ENCODE results near the gene LCOR.
A peak's percentile ranks its signal among the peaks of the same experiment; 100 is the strongest.

LCOR gene

GRCh38 chr10:97034958-97035769 lies 203.1 kb downstream of the LCOR start:
- H3K4ac ChIP-seq (ENCODE audit: low read depth in 1 of 2, low read length in 2 of 2): no peak overlapping the region
- H3K23ac ChIP-seq (ENCODE audit: low read length in 2 of 2): no peak overlapping the region
- H2AK5ac ChIP-seq (ENCODE audit: low read length, severe bottlenecking): no peak overlapping the region
- H2BK15ac ChIP-seq (ENCODE audit: low read depth, poor library complexity, severe bottlenecking): no peak overlapping the region
- no peak for DNase-seq
- H3K36me3 ChIP-seq (ENCODE audit: control insufficient read depth in 1 of 2, insufficient read depth in 2 of 2, low read depth in 1 of 2, low read length in 2 of 2): no peaks in the 10 kb centered on the region
- no peak overlapping the region for H3K9ac ChIP-seq (ENCODE audit: low read length)
- H2BK120ac ChIP-seq (ENCODE audit: low read depth, low read length): no peak overlapping the region
- no peak overlapping the region for H3K27ac ChIP-seq (ENCODE audit: low read length, poor library complexity, severe bottlenecking)
- H2BK5ac ChIP-seq (ENCODE audit: low read depth, low read length, poor library complexity, severe bottlenecking): no peak overlapping the region
- H3K4me1 ChIP-seq (ENCODE audit: control insufficient read depth, insufficient read depth, low read depth, low read length): peaks cover 9% of the 10 kb centered on the region
- no peak overlapping the region for H4K8ac ChIP-seq (ENCODE audit: low read length)
- no peak overlapping the region for H3K4me2 ChIP-seq (ENCODE audit: low read length, poor library complexity, severe bottlenecking)
- H2AFZ ChIP-seq (ENCODE audit: low read depth, low read length): no peak overlapping the region
- H3K9me3 ChIP-seq (ENCODE audit: control insufficient read depth, low read length): no peaks in the 10 kb centered on the region
- H4K91ac ChIP-seq (ENCODE audit: low read length): no peak overlapping the region
- H2BK12ac ChIP-seq (ENCODE audit: low read length in 2 of 2): no peak overlapping the region
- no peaks in the 10 kb centered on the region for H3K79me1 ChIP-seq (replicated peaks; ENCODE audit: low read length, poor library complexity, severe bottlenecking)
- 89% methylated on average over 18 of the region's 18 CpGs for WGBS
- H3K27me3 ChIP-seq (ENCODE audit: control insufficient read depth in 1 of 2, insufficient read depth in 1 of 2, low read length in 2 of 2): peaks cover 42 to 47% of the 10 kb centered on the region in 2 experiments
- H3K18ac ChIP-seq (ENCODE audit: low read depth in 1 of 2, low read length in 2 of 2): no peak overlapping the region
- H3K4me3 ChIP-seq (ENCODE audit: insufficient read depth in 1 of 2, low read depth in 1 of 2, low read length in 2 of 2): no peak overlapping the region
- no peak overlapping the region for H3K14ac ChIP-seq (ENCODE audit: low read length in 2 of 2)

- Histone ChIP-seq H2BK12ac (ENCODE audit: low read length in 2 of 2) (no peak overlapping the region), H3K4me2 (ENCODE audit: low read length, poor library complexity, severe bottlenecking) (peak overlapping the region; percentile 48), H2BK120ac (ENCODE audit: low read depth, low read length) (no peak overlapping the region), H3K4me1 (ENCODE audit: control insufficient read depth, insufficient read depth, low read depth, low read length) (peaks cover 9% of the 10 kb centered on the region), H2AFZ (ENCODE audit: low read depth, low read length) (no peak overlapping the region), H2BK5ac (ENCODE audit: low read depth, low read length, poor library complexity, severe bottlenecking) (no peak overlapping the region), H3K23ac (ENCODE audit: low read length in 2 of 2) (no peak overlapping the region), H3K79me1 (replicated peaks; ENCODE audit: low read length, poor library complexity, severe bottlenecking) (no peaks in the 10 kb centered on the region), H3K27me3 (ENCODE audit: control insufficient read depth in 1 of 2, insufficient read depth in 1 of 2, low read length in 2 of 2) (peaks cover 28 to 30% of the 10 kb centered on the region in 2 experiments), H3K9ac (ENCODE audit: low read length) (peak overlapping the region; percentile 30), H3K9me3 (ENCODE audit: control insufficient read depth, low read length) (no peaks in the 10 kb centered on the region), H3K36me3 (ENCODE audit: control insufficient read depth in 1 of 2, insufficient read depth in 2 of 2, low read depth in 1 of 2, low read length in 2 of 2) (no peaks in the 10 kb centered on the region), H3K18ac (ENCODE audit: low read depth in 1 of 2, low read length in 2 of 2) (no peak overlapping the region), H4K8ac (ENCODE audit: low read length) (peak overlapping the region; percentile 6), H3K14ac (ENCODE audit: low read length in 2 of 2) (no peak overlapping the region), H3K4me3 (ENCODE audit: insufficient read depth in 1 of 2, low read depth in 1 of 2, low read length in 2 of 2) (peak overlapping the region in 1 of 2 experiments; percentile 71), H3K4ac (ENCODE audit: low read depth in 1 of 2, low read length in 2 of 2) (no peak overlapping the region), H3K27ac (ENCODE audit: low read length, poor library complexity, severe bottlenecking) (no peak overlapping the region), H2AK5ac (ENCODE audit: low read length, severe bottlenecking) (no peak overlapping the region), H2BK15ac (ENCODE audit: low read depth, poor library complexity, severe bottlenecking) (no peak overlapping the region), H4K91ac (ENCODE audit: low read length) (no peak overlapping the region)
- DNase-seq: peak; percentile 77
- 44% methylated on average over 29 of the region's 30 CpGs for WGBS
Observed at GRCh38 chr10:97037365-97038361, 205.6 kb downstream of the LCOR start.

- DNase-seq: no peak
- H2BK15ac ChIP-seq (ENCODE audit: low read depth, poor library complexity, severe bottlenecking): no peak overlapping the region
Observed at GRCh38 chr10:97038688-97039087, 206.6 kb downstream of the LCOR start.

More at GRCh38 chr10:97038688-97039087, 206.6 kb downstream of the LCOR start:
- H2BK12ac ChIP-seq (ENCODE audit: low read length in 2 of 2): no peak overlapping the region
- H4K91ac ChIP-seq (ENCODE audit: low read length): no peak overlapping the region
- H4K8ac ChIP-seq (ENCODE audit: low read length): no peak overlapping the region
- no peak overlapping the region for H3K4me3 ChIP-seq (ENCODE audit: insufficient read depth in 1 of 2, low read depth in 1 of 2, low read length in 2 of 2)
- H3K14ac ChIP-seq (ENCODE audit: low read length in 2 of 2): no peak overlapping the region
- H3K9me3 ChIP-seq (ENCODE audit: control insufficient read depth, low read length): no peaks in the 10 kb centered on the region
- no peak overlapping the region for H3K27ac ChIP-seq (ENCODE audit: low read length, poor library complexity, severe bottlenecking)
- H2AK5ac ChIP-seq (ENCODE audit: low read length, severe bottlenecking): no peak overlapping the region
- H3K36me3 ChIP-seq (ENCODE audit: control insufficient read depth in 1 of 2, insufficient read depth in 2 of 2, low read depth in 1 of 2, low read length in 2 of 2): no peaks in the 10 kb centered on the region
- H3K4me1 ChIP-seq (ENCODE audit: control insufficient read depth, insufficient read depth, low read depth, low read length): peaks cover 9% of the 10 kb centered on the region
- no peak overlapping the region for H3K23ac ChIP-seq (ENCODE audit: low read length in 2 of 2)
- no peaks in the 10 kb centered on the region for H3K79me1 ChIP-seq (replicated peaks; ENCODE audit: low read length, poor library complexity, severe bottlenecking)
- no peak overlapping the region for H3K18ac ChIP-seq (ENCODE audit: low read depth in 1 of 2, low read length in 2 of 2)
- 82% methylated on average over 7 of the region's 7 CpGs for WGBS
- H3K9ac ChIP-seq (ENCODE audit: low read length): no peak overlapping the region
- peaks cover 26 to 30% of the 10 kb centered on the region in 2 experiments for H3K27me3 ChIP-seq (ENCODE audit: control insufficient read depth in 1 of 2, insufficient read depth in 1 of 2, low read length in 2 of 2)
- H2BK5ac ChIP-seq (ENCODE audit: low read depth, low read length, poor library complexity, severe bottlenecking): no peak overlapping the region
- H2AFZ ChIP-seq (ENCODE audit: low read depth, low read length): no peak overlapping the region
- H3K4ac ChIP-seq (ENCODE audit: low read depth in 1 of 2, low read length in 2 of 2): no peak overlapping the region
- no peak overlapping the region for H3K4me2 ChIP-seq (ENCODE audit: low read length, poor library complexity, severe bottlenecking)
- H2BK120ac ChIP-seq (ENCODE audit: low read depth, low read length): no peak overlapping the region
